Germinal center (tissue), 1 donor: Measurements from ENCODE around the gene TAF4.
"Not testable (repeated sequence)": the region's sequence is repeated elsewhere in the genome, so short reads cannot be mapped to it uniquely, and the experiment has no call there.

Experiments used
- DNase-seq: peaks from one replicate; pipeline ENCODE4 v3.0.0; 2012; ENCODE audit warnings: mixed read lengths, low spot score

Gene TAF4

DNA sequence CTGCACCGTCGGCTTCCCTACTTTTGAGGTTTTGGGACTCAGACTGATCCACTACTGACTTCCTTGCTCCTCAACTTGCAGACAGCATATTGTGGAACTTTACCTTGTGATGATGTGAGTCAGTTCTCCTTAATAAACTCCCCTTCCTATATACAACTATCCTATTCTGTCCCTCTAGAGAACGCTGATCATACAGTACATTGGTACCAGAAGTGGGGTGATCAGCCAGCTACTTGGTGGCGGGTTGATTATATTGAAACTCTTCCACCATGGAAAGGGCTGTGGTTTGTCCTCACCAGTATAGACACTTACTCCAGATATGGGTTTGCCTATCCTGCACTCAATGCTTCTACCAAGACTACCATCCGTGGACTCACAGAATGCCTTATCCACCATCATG, 7.6 kb upstream of the TAF4 start:
- DNase-seq, result no peak

DNA sequence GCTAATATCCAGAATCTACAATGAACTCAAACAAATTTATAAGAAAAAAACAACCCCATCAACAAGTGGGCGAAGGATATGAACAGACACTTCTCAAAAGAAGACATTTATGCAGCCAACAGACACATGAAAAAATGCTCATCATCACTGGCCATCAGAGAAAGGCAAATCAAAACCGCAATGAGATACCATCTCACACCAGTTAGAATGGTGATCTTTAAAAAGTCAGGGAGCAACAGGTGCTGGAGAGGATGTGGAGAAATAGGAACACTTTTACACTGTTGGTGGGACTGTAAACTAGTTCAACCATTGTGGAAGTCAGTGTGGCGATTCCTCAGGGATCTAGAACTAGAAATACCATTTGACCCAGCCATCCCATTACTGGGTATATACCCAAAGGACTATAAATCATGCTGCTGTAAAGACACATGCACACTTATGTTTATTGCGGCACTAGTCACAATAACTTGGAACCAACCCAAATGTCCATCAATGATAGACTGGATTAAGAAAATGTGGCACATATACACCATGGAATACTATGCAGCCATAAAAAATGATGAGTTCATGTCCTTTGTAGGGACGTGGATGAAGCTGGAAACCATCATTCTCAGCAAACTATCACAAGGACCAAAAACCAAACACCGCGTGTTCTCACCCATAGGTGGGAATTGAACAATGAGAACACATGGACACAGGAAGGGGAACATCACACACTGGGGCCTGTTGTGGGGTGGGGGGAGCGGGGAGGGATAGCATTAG, 6.2 kb upstream of the TAF4 start:
- not testable (repeated sequence) for DNase-seq

- DNase-seq, result no peak
Observed at GRCh38 chr20:62069741-62070216, 4.1 kb upstream of the TAF4 start.

- no peak for DNase-seq
Observed at GRCh38 chr20:62068997-62069396, 3.3 kb upstream of the TAF4 start.

GRCh38 chr20:62067547-62068260, 2.0 kb upstream of the TAF4 start:
- DNase-seq, result no peak

DNA sequence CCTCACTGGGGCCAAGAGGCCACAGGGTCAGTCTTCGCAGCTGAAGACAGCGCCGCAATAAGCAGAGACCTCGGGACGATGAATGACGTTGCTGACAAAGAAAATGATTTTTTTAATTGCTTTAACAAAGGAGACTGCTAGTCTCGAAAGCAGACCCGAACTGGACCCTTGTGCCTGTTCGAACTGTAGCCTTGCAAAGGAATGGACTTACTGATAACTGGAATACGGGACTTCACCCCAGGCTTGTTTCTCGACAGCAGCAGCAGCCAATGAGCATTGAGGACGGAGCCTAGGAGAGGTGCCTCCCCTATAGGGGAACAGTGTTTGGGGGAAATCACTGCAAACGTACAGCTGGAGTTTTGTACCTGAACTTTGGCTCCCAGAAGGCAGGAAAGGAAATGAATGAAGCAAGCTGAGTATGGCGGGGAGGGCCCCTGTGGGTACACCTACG, 1.3 kb upstream of the TAF4 start:
- peak; percentile 65 for DNase-seq

- DNase-seq, result no peak
Observed at GRCh38 chr20:62066339-62066982, 780 bp upstream of the TAF4 start.

GRCh38 chr20:62064770-62065673, 659 bp downstream of the TAF4 start:
- peak; percentile 50 for DNase-seq

DNA sequence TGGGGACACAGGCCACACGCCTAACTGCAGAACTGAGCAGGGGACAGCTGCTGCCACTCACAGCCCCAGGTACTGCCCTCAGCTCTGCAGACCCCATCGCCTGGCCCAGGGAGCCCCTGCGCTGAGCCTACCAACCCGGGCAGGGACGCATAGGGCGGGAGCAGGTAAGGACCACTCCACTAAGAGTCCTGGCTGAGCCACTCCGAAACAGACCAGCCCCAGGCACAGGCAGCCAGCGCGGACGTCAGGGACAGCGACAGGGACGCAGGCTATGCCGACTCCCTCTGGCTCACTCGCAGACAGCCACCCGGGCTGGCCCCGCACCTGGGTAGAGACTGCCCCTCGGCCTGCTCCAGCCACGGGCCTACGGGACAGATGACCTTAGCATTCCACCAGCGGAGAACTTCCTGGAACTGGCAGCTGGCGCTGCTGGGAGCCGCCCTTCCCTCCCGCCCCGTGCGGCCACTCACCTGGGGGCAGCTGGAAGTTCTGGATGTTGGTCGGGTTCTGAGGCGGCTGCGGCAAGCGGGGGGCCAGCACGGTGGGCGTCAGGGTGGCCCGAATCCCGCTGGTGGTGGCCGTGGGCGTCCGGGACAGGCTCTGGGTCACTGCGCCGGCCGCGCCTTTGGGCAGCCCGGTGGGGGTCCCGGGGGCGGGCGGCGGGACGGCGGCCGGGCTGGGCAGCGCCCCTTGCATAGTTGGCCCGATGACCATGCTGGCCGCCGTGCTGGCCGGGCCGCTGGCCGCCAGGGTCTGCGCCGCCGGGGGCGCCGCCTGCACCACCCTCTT, 1.5 kb downstream of the TAF4 start:
- DNase-seq, result no peak

DNA sequence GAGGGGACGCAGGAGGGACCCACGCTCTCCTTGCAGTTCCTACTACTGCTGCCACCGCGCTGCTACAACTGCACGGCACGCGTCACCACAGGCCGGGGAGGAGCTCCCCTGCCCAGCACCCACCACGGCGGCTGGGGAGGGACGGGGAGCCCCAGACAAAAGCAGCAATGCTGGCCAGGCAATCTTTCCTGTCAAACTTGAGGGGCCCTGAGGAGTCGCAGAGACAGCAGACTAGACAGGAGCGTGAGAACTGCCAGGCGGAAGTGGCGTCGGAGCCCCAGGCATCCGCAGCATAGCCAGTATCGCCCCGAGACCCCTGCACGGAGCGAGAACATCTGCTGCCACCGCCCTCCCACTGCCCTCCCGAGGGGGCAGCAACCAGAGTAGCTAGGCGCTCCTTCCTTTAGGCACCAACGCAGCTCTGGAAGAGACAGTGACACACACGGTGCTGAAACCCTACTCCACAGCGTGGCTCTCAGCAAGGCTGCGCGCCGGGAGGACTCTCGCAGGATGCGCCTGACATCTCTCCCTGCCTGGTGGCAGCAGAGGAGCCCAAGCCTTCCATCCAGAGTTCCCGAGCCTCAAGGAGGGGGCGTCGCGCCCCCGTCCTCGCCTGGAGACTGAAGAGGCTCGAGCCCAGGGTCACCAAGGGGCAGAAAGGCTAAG, 2.2 kb downstream of the TAF4 start:
- no peak for DNase-seq

DNA sequence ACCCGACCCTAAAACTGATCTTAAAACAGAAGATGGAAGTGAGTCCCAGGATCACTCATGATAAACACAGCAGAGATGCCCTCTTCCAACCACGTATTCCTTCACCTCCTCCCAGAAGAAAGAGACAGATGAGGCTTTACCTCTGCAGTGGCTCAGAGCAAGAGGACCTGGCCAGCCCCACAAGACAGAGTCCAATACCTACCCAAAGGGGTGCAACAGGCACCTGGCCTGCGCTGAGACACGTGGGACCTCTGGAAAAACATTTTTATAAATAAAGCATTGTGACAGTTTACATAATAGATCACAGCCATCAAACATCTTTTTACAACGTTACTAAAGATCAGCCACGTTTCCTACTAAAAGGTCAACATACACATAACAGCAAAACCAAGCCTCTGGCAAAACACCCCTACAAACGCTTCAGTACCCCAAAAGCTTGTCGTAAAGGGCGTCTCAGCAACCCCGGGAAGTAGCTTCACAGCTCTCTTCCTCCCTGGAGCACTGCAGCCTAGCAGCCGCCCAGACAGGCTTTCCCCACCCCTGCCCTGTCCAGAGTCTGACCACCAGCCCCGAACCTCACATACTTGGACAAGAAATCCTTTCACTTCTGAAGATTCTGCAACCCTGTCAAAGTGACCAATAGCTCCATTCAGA, 2.9 kb downstream of the TAF4 start:
- no peak for DNase-seq

- DNase-seq, result no peak
Observed at GRCh38 chr20:62061851-62062423, 3.7 kb downstream of the TAF4 start.

DNA sequence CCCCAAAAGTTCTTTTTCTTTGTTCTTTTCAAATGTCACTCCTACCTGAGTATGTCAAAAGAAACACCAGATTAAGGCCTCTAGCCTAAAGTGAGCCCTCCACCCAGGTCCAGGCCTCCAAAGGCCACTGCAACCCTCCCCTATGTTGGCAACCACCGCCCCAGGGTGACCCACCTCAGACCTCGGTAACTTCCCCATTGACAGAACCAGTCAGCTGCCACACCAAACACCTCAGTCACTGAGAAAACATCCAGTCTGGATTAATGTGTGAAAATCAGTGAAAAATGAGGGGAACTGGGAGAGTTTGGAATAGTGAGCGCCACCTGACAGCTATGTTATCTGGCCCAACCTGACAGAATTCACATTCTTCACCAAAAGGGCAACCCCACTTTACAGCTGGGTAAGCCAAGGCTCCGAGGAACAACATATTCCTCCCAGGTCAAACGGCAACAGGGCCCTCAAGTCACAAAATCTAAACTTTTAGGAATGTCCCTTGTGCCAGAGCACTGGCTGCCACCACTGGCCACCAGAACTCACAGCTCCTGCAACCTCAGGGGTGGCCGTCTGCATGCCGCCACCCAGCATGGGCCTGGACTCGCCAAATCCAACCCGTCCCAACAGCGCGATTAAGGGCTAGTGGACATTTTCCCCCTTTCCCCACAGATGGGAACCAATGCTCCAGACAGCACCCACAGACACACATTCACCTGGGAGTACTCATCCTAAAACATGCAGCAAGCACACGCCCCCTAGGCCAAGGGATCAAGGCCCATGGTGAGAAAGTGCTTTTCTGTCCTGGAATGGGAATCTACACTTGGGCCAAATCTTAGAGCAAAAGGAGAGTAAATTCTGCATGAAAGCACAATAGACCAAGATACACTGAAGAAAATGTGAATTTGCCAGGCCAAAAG, 4.8 kb downstream of the TAF4 start:
- DNase-seq, result no peak

DNA sequence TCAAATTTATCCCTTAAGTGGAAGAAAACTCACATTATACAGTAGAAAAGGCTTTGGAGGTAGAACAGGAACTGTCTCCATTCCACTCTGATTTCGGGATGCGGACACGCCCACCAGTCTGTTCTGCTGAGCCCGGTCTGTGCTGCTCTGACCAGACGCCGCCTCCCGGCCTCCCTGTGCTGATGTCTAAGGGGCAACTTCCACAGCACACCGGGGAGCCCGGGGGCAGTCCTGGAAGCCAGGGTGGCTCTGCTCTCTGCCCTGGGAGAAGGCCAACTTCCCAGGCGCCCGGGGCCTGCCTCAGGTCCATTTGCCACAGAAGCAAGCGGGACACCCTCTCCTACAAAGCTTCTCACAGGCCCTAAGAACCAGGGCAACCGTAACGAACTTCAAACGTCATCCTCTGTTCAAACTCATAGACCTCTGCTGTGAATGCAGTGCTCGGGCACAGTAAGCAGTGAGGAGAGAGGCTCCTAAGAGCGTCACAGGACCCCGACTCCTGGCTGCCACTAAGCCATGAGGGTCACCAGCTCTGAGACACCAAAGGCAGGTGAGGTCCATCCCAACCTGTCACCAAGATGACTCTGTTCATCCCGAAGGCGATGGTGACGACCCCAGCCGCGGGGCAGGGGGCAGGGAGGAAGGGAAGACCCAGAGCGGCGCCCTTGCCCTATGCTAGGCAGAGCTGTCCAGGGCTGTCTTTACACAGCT, 5.6 kb downstream of the TAF4 start:
- DNase-seq, result no peak

- no peak for DNase-seq
Observed at GRCh38 chr20:62059401-62059800, 6.3 kb downstream of the TAF4 start.

- no peak for DNase-seq
Observed at GRCh38 chr20:62058941-62059340, 6.7 kb downstream of the TAF4 start.

- DNase-seq, result no peak
Observed at GRCh38 chr20:62056975-62057374, 8.7 kb downstream of the TAF4 start.

GRCh38 chr20:62056377-62056776, 9.3 kb downstream of the TAF4 start:
- DNase-seq, result no peak
